ENCODE data around the gene NUP93.

DNA sequence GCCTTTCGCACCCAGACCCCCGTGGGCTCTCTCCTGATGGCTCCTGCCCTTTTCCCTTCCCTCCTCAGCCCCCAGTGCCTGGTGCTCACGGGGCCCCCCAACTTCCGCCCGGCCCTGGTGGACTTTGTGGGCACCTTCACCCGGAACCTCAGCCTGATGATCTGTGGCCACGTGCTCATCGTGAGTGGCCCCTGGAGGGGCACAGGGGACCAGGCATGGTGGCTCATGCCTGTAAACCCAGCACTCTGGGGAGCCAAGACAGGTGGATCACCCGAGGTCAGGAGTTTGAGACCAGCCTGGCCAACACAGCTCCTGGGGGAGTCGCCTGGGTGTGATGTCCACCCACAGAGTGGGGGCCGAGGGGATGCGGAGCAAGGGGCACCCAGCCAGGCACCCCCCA is 156.4 kb downstream of the NUP93 start:
- TF ChIP-seq, protein P1, sequence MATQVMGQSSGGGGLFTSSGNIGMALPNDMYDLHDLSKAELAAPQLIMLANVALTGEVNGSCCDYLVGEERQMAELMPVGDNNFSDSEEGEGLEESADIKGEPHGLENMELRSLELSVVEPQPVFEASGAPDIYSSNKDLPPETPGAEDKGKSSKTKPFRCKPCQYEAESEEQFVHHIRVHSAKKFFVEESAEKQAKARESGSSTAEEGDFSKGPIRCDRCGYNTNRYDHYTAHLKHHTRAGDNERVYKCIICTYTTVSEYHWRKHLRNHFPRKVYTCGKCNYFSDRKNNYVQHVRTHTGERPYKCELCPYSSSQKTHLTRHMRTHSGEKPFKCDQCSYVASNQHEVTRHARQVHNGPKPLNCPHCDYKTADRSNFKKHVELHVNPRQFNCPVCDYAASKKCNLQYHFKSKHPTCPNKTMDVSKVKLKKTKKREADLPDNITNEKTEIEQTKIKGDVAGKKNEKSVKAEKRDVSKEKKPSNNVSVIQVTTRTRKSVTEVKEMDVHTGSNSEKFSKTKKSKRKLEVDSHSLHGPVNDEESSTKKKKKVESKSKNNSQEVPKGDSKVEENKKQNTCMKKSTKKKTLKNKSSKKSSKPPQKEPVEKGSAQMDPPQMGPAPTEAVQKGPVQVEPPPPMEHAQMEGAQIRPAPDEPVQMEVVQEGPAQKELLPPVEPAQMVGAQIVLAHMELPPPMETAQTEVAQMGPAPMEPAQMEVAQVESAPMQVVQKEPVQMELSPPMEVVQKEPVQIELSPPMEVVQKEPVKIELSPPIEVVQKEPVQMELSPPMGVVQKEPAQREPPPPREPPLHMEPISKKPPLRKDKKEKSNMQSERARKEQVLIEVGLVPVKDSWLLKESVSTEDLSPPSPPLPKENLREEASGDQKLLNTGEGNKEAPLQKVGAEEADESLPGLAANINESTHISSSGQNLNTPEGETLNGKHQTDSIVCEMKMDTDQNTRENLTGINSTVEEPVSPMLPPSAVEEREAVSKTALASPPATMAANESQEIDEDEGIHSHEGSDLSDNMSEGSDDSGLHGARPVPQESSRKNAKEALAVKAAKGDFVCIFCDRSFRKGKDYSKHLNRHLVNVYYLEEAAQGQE (IDR thresholded peaks at IDR 0.05; ENCODE audit: insufficient read depth in 1 of 2, low read depth in 2 of 2, low read length in 2 of 2), result no peak
- no peak for TF ChIP-seq SIN3A (IDR thresholded peaks at IDR 0.05; ENCODE audit: borderline replicate concordance, insufficient read depth, low read length)
- no peak for TF ChIP-seq TAF1 (IDR thresholded peaks at IDR 0.05; ENCODE audit: borderline replicate concordance, insufficient read depth, low read length)
- no peak for TF ChIP-seq POLR2AphosphoS5 (IDR thresholded peaks at IDR 0.05; ENCODE audit: low read depth, low read length)
- no peak for TF ChIP-seq FOXP2 (optimal IDR thresholded peaks at IDR 0.05; ENCODE audit: borderline replicate concordance, extremely low read depth, extremely low read length, insufficient read depth)

All from PFSK-1 (cell line).